SIG-M5 treated with dmso at 0.1 percent for 504 hours (cell line): Measurements from ENCODE around the gene CMA1.
"Not testable (repeated sequence)": the region's sequence is repeated elsewhere in the genome, so short reads cannot be mapped to it uniquely, and the experiment has no call there.

Experiments
- DNase-seq: peaks from one replicate; lab custom pipeline; 2025; ENCODE audit not compliant: unreplicated experiment; lab: John Stamatoyannopoulos, UW

CMA1 gene, protein sequence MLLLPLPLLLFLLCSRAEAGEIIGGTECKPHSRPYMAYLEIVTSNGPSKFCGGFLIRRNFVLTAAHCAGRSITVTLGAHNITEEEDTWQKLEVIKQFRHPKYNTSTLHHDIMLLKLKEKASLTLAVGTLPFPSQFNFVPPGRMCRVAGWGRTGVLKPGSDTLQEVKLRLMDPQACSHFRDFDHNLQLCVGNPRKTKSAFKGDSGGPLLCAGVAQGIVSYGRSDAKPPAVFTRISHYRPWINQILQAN

DNA sequence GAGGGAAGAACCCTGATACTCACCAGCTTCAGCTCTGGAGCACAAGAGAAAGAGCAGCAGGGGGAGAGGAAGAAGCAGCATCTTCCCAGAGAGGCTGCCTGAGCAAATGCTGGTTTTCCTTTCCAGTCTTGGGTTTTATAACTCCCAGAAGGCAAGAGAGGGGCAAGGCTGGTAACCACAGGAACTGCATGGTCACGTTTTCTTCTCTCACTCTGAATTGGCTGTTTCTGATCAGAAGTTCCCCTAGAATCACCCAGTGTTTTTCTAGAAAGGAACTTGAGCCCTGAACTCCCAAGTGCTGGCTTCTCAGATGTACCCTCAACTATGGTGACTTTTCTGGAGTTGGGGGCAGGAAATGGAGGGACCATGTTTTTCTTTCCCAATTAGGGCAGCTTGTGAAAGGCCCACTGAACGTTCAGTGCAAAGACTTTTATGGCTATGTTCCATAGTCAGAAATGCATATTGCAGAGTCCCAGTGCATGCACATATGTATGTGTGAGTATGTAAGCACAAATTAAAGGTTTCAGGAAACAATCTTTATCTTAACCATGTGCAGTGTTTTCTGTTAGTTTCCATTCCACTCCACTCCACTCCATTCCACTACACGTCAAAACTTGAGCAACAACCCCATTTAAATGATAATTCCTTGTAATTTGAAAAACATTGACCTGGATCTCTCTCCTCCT, at the start of gene CMA1:
Gene CMA1, minus strand, starts transcription at position 111 of the 686 bp plus-strand sequence. Its CDS starts 30 bp downstream, at position 81.
- no peak for DNase-seq

DNA sequence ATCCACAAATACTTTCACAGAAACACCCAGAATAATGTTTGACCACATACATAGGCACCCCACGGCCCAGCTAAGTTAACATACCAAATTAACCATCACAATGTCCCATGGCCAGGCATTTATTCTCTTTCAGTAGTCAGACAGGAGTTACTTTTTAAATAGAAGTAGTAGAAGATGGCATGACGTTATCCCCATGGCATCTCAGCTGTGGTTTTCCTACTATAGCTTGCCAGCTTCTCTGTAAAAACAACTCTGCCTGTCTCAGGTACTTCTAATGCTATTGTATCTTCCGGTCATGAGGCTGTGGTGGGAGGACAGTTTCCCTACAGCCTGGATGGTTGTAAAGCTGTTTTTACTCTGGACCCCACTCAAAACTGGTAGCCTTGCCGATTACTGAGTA, 48.7 kb upstream of the CMA1 start:
- DNase-seq: no peak

DNA sequence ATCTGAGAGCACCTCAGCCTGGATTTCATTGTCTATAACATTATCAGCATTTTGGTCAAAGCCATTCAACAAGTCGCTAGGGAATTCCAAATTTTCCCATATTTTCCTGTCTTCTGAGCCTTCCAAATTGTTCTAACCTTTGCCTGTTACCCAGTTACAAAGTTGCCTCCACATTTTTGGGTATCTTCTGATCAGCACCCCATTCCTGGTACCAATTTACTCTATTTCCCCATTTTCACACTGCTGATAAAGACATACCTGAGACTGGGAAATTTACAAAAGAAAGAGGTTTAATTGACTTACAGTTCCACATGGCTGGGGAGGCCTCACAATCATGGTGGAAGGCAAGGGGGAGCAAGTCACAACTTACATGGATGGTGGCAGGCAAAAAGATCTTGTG, 41.0 kb upstream of the CMA1 start:
- DNase-seq: not testable (repeated sequence)

DNA sequence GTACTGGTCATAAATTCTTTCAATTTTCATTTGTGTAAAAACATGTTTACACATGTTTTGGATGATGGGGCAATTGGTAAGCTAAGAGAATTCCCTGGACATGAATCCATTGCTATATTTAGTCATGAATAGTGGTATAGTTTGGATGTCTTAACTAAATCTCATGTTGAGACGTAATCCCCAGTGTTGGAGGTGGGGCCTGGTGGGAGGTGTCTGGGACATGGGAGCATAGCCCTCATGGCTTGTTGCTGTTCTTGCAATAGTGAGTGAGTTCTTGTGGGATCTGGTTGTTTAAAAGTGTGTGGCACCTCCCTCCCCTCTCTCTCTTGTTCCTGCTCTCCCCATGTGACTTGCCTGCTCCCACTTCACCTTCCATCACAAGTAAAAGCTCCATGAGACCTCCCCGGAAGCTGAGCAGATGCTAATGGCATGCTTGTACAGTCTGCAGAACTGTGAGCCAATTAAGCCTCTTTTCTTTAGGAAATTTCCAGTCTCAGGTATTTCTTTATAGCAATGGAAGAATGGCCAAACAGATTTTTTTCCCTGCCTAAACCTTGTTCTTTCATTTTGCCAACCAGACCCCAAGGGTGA, 34.4 kb upstream of the CMA1 start:
- no peak for DNase-seq

DNA sequence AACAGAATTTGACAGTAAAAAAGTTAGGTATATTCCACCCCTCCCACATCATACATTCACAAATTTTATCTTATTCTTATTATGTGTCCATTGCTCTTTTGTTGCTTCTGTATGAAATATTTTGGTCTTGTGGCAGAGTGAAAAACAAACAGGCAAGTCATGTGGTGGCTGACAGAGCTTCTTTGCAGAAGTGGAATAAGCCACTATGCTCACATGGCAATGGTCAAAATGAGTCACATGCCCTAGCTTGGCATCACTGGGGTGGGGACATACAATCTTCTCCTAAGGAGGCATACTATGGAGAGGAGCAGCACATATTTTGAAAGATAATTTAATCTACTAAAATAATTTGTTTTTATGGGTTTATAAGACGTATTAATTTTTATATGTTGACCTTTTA, 27.7 kb upstream of the CMA1 start:
- no peak for DNase-seq

DNA sequence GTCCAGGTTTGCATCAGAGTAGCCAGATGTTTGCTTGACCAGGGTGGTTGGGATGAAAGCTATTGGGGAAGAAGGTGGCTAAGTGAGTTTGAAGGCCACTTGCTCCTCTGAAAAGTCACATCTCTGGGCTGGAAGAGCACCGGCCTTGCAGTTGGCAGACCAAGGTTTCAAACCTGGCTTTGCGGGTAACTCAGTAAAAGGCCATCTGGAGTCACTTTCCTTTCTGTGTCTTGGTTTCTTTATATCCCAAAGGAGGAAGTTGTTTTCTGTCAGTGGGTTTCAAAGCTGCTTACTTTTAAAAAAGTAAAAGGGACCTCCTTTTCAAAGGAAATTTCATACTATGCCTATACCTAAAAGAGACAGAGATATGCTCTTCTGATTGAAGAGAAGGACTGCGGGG, 26.2 kb upstream of the CMA1 start:
- DNase-seq: no peak

DNA sequence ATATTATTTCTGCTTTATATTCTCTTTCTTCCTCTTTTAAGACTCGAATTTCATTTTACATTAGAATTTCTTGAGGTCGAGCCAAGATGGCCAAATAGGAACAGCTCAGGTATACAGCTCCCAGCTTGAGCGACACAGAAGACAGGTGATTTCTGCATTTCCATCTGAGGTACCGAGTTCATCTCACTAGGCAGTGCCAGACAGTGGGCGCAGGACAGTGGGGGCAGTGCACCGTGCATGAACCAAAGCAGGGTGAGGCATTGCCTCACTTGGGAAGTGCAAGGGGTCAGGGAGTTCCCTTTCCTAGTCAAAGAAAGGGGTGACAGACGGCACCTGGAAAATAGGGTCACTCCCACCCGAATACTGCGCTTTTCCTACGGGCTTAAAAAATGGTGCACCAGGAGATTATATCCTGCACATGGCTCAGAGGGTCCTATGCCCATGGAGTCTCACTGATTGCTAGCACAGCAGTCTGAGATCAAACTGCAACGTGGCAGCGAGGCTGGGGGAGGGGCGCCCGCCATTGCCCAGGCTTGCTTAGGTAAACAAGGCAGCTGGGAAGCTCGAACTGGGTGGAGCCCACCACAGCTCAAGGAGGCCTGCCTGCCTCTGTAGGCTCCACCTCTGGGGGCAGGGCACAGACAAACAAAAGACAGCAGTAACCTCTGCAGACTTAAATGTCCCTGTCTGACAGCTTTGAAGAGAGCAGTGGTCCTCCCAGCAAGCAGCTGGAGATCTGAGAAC, 18.0 kb upstream of the CMA1 start:
- DNase-seq: not testable (repeated sequence)

DNA sequence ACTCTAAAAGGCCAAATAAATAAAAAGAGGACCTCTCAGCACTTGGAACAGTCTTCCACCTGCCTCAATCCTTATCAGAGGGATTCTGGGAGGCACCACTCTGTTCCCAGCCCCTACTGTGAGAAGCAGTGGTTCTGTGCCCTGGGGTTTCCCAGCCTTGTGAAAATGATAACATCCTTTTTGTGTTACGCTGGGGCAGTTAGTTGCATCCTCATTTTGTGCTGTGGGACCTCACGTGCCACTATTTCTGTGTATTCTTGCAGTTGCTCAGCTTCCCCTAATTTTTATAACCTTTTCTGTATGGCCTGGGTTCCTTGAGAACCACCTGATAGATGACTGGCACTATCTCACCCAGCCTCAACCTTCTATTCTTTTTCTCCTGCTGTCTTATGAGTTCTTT, 10.8 kb upstream of the CMA1 start:
- no peak for DNase-seq

DNA sequence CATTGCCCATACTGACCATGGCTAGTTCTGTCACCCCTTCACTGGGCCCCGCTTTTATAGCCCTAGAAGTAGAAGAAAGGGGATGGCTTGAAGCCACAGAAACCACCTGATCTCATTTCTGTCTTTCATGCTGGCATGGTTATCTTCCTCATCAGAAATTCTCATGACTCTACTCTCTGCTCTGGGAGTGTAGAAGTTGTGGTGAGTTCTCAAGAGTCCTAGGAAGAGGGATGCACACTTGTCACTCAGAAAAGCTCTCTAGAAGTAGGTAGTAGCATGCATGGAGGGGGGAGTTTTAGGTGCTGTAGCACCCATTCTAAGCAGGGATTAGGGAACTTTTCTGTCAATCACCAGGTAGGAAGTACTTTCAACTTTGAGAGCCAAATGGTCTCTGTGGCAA, 6.1 kb upstream of the CMA1 start:
- DNase-seq: no peak

DNA sequence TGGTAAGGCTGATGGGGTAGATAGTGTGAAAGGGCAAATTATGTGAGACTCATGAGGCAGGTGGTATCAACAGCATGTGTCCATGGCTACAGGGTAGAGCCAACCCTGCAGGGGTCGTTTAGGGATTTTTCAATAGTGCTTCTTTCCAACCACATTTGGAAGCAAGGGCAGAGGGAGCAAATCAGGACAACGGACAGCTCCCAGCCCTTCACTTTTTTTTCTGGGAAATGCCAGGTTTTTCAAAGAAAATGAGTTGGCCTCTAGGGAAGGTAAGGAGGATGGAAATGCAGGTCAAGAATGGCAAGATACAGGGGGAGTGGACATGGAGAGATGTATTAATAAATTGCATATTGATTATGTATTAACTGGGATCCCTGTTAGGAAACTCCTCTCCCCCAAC, 4.9 kb upstream of the CMA1 start:
- DNase-seq: no peak

DNA sequence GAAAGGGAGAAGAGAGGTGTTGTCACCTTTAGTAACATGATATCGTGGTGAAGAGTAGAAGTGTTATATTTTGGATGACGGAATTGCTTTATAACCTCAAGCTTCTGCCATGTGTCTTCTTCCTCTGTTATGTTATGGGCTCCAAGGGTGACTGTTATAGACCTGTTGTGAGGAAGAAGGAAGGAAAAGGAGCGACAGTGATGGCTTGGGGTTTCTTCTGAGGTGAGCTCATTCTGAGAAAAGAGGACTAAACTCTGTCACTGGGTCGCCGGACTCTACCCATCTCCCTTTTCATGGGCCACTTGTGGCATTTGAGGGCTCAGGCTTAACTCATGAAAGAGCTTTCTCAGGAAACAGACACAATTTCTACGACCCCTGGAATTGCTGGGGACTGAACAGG, 1.6 kb downstream of the CMA1 start:
- no peak for DNase-seq

DNA sequence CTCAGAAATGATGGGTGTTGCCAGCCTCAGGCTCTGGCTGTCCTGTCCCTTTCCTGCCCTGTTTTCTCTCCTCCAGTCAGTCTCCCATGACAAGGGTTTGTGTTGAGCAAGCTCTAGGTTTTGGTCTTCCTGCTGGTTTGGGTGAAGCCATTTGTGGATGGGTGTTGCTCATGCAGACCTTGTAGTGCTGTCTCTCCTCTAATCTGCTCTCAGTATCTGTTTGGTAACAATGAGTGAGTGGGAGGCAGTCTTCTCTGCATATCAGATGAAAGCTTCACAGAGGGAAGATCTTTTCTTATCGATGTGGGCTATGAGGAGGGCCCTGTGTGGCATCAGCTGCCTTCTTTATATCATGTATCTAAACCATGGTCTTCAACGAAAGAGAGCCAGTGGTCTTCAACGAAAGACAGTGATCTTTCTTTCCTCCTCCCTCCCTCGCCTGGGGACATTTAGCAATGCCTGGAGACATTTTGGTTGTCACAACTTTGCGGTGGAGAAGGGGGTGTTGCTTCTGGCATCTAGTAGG, 3.6 kb downstream of the CMA1 start:
- DNase-seq: no peak

DNA sequence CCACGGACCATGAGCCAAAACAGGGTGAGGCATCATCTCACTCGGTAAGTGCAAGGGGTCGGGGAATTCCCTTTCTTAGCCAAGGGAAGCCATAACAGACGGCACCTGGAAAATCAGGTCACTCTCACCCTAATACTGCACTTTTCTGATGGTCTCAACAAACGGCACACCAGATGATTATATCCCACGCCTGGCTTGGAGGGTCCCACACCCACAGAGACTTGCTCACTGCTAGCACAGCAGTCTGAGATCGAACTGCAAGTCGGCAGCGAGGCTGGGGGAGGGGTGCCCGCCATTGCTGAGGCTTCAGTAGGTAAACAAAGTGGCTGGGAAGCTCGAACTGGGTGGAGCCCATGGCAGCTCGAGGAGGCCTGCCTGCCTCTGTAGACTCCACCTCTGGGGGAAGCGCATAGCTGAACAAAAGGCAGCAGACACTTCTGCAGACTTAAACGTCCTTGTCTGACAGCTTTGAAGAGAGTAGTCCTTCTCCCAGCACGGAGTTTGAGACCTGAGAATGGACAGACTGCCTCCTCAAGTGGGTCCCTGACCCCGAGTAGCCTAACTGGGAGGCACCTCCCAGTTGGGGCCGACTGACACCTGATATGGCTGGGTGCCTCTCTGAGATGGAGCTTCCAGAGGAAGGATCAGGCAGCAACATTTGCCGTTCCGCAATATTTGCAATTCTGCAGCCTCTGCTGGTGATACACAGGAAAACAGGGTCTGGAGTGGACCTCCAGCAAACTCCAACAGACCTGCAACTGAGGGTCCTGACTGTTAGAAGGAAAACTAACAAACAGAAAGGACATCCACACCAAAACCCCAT, 16.3 kb downstream of the CMA1 start:
- DNase-seq: not testable (repeated sequence)

DNA sequence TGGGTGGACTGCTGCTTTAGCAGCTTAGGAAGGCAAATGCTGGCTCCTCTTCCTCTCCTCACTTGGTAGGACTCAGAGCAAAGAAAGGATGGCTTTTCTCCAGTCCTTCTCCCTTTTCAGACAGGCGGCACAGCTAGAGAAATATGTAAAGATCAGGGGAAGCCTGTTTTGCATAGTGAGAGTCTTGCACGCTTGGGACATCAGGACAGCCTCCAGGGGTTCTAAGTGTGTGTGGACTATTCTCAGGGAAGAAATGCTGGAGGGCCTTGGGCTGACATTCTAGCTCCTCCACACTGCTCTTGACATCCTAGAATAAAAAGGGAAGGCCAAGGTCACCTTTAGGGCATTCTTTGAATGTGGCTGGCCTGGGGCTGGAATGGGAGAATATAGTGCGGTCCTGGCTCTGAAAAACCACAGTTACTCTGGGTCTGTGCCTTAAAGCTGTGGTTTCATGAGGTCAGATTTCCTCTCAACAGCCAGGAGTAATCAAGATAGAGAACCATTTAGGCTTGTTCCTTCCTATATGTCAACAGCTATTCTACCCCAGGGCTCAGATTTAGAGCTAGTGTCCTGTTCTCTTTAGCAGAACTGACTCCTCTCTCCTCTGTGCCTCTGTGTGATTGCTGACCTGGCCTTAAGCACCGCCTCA, 24.3 kb downstream of the CMA1 start:
- DNase-seq: no peak

DNA sequence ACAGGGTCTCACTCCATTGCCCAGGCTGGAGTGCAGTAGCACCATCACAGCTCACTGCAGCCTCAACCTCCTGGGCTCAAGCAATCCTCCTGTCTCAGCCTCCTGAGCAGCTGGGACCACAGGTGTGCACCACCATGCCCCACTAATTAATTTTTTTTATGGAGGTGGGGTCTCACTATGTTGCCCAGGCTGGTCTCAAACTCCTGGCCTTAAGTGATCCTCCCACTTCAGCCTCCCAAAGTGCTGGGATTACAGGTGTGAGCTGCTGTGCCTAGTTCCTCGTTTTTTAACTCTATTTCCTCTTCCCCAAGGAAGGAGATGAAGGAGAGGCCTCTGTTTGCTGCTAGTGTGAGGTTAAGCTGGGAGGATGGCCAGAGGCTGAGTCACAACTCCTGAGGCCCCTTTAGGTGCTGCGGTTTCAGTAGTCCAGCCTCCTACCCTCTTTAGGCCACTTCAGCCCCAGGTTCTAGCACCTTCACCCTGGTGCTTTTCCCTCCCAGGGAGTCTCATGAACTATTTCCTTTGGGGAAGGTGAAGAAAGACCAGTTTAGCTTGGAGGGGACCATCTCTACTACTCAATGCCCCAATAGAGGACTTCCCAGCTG, 25.3 kb downstream of the CMA1 start:
- not testable (repeated sequence) for DNase-seq

DNA sequence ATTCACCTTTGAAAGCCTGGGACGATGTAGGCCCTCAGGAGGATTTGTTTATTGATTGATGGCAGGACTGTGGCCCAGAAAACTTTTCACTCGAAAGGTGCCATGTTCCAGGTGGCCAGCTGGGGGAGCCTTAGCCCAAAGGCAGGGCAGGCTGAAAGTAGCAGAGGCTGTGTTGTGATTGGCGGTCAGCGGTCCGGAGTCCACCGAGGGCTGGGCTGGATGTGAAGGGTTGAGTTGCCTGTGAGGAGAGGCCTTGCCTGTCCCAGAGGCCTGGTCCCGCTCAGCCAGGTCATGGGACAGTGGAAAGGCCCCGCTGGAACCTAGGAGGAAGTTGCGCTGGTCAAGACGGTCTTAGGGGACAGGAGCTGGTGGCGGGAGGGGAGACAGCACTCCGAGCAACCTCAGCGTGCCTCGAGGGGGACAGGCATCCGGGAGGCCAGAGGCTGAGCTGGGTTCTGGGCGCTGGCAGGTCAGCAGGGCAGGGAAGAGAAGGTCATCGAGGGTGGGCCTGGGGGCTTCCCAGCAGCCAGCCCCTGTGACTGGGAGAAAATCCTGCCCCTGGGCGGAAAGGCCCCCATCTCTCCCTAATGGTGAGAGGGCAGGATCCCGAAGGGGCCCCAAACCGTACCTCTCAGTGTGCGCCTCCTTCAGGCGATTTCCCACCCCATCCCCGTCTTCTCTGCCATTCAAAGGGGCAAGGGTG, 26.3 kb downstream of the CMA1 start:
- peak; percentile 32 for DNase-seq

DNA sequence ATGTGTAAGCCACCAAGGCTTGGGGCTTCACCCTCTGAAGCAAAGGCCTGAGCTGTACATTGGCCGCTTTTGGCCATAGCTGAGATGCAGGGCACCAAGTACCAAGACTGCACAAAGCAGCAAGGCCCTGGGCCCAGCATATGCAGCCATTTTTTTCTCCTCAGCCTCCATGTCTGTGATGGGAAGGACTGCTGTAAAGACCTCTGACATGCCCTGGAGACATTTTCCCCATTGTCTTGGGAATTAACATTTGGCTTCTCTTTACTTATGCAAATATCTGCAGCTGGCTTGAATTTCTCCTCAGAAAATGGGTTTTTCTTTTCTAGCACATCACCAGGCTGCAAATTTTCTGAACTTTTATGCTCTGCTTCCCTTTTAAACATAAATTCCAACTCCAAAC, 28.1 kb downstream of the CMA1 start:
- not testable (repeated sequence) for DNase-seq

DNA sequence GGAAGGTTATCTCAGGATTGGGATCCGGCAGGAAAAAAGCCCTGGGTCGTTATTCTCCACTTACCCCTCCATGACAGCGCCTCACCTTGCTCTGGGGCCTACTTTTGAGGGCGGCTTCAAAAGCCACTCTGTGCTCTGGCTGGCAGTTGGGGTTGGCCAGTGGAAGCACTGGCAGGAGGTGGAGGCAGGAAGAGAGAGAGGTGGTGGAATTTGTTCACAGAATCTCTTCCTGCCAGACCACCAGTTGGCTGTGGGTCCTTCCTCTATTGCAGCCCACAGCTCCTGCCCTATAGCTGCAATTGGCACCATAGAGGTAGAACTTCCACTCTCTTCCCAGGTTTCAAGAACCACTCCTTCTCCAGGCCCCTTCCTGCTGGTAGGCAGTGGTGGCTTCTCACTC, 32.8 kb downstream of the CMA1 start:
- DNase-seq: no peak

DNA sequence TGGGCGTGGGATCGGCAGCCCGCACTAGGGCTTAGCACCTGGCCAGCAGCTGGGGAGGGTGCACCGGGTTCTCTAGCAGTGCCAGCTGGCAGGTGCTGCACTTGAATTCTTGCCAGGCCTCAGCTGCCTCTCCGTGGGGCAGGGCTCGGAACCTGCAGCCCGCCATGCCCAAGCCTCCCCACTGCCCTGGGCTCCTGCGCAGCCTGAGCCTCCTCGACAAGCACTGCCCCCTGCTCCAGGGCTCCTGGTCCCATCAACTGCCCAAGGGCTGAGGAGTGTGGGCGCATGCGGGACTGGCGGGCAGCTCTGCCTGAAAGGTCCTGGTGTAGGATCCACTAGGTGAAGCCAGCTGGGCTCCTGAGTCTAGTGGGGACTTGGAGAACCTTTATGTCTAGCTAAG, 34.9 kb downstream of the CMA1 start:
- DNase-seq: no peak
